DMS53 (cell line): Measurements from ENCODE around the gene ERV3-1.
"Not testable (repeated sequence)": the region's sequence is repeated elsewhere in the genome, so short reads cannot be mapped to it uniquely, and the experiment has no call there.

Experiments
- DNase-seq: peaks from one replicate; lab custom pipeline; 2025; lab: John Stamatoyannopoulos, UW

The ERV3-1 gene

DNA sequence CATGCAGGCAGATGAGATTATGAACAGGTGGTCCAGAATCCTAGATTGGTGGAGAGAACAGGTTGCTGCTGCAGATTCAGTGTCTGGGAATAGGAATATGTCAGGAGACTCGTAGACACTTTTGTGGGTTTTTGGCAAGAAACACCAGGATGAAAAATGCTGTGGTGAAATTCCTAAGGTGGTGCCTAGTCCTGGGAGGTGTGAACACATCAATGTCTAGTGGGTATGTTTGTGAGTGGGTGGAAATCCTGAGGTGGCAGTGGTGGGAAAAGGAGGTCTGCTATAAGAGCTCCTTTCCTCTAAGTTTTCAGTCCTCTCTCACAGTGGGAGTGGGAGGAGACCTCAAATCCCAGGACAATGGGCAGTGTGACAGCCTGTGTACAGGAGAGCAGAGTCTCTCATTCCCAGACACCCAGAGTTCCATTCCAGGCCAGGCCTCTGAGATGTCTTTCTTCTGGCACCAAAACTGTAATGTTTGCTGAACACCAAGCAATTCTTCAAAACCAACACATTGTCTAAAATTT lies 5.1 kb downstream of the ERV3-1 start:
- no peak for DNase-seq

DNA sequence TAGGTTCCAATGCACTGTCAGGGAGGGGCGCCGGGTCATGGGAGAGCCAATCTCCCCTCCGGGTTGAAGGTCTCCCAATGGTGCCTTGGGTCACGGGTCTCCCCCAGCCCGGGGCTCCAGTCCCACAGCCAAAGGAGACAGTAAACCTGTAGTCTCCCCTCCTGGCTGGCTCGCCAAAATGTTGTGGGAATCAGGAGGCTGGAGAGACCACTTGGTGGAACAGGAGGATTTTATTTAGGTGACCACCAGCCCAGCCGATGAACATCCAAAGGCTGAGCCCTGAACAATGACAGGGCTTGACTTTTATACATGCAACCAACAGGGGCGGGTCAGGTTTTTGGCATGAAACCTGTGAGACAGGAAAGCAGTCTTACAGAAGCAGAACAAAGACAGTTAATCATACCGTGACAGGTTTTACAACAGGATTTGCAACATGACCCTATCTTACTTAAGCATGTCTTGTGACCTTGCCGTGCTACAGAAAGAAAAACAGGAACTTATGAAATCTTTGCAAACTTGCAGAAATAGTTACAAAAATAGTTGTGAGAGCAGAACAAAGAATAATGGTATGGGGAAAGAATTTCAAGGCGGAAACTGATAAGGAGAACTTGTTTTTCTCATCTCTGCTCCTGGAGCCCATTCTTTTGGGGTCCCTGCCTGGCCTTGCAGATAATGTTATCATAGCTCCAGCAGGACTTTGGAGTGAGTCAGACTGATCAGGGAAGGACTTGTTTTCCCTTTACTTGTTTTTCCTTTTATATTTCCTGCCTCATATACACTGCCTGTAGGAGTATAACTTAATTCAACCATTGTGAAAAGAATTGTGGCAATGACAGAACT lies 7.1 kb downstream of the ERV3-1 start:
- peak; percentile 44 for DNase-seq

DNA sequence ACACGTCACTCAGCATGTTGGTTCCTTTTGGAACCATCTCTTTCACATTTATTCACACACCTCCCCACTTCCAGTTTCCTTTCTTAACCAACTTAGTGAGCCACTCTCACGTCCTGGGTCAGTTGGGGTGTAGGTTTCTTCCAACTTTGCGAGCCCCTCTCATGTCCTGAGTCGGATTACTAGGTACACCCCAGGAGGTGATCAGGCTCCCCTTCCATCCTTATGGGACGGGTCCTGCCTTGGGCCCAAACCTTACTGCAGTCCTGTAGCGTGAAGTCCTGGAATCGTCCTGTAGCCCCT lies 7.7 kb downstream of the ERV3-1 start:
- DNase-seq = no peak

DNA sequence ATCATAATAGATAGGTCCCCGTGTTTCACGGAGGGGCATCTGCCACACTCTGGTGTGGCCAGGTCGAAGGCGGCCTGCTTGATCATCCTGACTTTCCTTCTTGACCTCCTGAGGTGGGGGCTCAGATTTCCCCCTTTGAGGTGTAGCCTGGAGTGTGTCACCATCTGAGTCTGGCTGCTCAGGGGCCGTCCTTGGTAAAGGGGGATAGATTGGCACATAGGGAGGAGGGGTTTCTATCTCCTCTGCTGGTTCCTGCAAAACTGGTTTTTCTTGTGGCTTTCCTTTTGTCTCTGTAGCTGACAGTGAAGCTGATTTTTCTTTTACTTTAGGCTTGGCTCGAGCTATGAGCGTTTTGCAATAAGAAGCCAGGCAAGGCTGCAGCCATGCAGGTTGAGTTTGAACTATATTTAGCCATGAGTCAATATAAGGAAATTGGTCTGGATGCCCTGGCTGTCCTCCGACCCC lies 8.5 kb downstream of the ERV3-1 start:
- DNase-seq = peak; percentile 84

DNA sequence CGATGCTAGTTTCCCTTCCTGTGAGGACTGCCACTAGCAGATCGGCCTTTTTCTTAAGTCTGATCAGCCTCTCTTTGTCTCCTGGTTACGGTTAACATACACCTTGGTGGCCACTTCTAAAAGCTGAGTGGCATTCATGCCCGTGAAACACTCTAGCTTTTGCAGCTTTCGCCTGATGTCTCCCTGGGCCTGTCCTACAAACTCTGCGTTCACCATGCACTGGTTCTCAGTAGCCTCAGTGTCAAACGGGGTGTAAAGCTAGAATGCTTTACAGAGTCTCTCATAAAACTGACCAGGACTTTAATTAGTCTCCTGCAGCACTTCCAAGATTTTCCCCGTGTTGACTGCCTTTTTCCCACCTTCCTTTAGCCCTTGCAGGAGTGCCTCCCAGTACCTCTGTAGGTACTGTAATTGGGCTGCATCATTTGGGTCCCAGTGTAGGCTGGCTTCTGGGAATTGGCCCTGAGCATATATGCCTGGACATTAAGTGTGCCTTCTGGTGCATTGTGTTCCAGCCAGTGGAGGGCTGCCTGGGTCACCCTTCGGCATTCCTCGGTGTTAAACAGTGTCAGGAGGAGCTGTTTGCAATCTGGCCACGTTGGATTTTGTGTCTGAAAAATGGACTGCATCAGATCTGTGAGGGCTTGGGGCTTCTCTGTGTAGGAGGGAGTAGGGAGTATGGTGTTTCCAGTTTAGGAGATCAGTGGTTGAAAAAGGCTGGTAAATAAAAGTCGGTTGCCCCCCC lies 9.2 kb downstream of the ERV3-1 start:
- no peak for DNase-seq

DNA sequence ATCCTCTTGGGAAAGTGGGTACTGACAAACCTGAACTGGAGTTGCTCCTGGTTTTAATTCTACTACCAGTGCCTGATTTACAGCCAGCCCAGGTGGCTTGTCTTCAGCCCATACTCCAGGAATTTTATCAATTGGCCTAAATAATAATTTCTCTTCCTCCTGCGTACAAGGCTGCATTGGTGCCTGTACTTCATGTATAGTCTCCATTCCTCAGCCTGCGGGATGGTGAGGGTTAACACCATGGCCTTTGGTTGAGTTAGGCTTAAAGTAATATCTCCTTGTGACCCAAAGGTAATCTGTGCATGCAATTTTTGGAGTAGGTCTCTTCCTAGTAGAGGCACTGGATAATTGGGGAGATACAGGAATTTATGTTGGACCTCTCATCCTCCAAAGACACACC lies 10.2 kb downstream of the ERV3-1 start:
- DNase-seq = no peak

DNA sequence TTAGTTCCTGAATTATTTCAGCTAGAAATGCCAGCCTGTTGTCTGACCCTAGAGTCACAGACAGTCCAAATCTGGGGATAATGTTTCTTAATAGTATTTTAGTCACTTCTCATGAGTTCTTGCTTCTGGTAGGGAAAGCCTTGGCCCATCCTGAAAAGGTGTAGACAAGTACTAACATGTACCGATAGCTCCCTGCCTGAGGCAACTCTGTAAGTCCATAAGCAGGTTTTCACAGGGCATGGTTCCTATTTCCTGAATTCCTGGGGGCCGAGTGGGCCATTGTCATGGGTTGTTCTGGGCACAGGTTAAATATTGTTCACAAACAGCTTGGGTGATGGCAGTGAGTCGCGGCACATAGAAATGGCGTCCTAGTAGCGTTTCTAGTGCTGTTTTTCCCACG lies 12.6 kb downstream of the ERV3-1 start:
- DNase-seq = no peak

DNA sequence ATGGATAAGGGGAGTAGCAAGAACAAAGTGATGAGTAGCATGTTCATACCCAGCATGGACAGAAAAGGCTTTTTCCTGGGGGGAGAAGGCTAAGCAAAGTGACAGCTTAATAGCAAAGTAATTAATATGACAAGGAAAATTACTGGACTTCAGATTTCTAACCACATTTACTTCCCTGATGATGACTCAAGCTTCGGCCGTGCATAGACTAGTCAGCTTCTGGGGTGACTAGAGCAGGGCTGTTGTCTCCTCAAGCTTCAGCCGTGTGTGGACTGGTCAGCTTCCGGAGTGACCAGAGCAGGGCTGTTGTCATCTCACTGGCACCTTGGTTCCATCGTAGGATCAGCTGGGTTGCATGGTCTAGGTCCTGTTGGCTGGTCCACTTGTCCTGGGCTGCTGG lies 13.5 kb downstream of the ERV3-1 start:
- no peak for DNase-seq

DNA sequence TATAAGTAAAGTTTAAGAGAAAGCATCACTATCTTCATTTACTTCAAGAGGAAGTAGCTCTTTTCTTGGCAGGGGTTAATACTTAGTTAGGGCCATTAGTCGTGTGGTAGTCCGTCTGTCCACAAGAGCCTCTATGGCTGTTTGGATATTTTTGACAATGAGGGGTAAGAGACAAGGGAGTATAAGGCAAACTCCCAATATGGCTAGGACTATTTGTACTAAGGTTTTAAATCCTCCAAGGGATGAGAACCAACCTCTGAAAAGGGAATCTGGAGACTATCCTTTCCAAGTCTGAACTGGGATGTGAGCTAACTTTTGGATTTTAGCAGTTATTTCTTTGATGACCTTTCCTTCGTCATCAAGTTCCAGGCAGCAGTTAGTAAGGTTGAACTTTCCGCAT lies 15.6 kb downstream of the ERV3-1 start, which contains the start of gene ZNF117:
ZNF117 (minus strand) TSS at position 101 of the 400 bp plus-strand sequence.
- DNase-seq = no peak

DNA sequence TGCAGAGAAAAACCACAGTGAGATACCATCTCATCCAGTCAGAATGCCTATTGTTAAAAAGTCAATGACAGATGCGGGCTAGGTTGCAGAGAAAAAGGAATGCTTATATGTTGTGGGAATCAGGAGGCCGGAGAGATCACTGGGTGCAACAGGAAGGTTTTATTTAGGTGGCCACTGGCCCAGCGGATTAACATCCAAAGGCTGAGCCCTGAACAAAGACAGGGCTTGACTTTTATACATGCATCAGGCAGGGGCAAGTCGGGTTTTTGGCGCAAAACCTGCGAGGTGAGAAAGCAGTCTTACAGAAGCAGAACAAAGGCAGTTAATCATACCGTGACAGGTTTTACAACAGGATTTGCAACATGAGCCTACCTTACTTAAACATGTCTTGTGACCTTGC lies 16.3 kb downstream of the ERV3-1 start:
- peak; percentile 12 for DNase-seq

DNA sequence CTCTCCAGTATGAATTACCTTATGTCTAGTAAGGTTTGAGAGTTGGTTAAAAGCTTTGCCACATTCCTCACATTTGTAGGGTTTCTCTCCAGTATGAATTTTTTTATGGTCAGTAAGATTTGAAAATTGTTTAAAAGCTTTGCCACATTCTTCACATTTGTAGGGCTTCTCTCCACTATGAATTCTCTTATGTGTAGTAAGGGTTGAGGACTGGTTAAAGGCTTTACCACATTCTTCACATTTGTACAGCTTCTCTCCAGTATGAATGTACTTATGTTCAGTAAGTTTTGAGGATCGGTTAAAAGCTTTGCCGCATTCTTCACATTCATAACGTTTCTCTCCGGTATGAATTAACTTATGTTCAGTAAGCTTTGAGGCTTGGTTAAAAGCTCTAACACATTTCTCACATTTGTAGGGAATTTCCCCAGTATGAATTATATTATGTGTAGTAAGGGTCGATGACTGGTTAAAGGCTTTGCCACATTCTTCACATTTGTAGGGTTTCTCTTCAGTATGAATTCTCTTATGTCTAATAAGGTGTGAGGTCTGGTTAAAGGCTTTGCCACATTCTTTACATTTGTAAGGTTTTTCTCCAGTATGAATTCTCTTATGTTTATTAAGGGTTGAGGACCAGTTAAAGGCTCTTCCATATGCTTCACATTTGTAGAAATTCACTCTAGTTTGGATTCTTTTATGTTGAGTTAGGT lies 27.8 kb downstream of the ERV3-1 start:
- no peak for DNase-seq

DNA sequence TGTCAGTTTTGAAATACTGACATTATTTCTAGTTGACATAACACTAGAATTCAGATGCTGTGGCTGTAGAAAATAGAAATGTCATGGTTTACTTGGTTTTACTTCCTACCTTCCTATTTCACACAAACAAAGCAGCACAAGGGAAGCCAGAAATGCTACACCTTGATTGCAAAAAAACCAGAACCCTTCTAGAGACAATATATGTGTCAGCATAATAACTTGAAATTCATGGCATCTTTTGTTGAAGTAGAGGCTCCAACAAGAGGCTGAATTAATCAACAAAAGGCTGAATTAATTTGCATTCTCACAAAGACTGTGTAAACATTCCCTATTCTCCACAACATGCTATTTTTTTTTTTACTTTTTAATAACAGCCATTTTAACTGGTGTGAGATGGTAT lies 40.9 kb downstream of the ERV3-1 start:
- no peak for DNase-seq

DNA sequence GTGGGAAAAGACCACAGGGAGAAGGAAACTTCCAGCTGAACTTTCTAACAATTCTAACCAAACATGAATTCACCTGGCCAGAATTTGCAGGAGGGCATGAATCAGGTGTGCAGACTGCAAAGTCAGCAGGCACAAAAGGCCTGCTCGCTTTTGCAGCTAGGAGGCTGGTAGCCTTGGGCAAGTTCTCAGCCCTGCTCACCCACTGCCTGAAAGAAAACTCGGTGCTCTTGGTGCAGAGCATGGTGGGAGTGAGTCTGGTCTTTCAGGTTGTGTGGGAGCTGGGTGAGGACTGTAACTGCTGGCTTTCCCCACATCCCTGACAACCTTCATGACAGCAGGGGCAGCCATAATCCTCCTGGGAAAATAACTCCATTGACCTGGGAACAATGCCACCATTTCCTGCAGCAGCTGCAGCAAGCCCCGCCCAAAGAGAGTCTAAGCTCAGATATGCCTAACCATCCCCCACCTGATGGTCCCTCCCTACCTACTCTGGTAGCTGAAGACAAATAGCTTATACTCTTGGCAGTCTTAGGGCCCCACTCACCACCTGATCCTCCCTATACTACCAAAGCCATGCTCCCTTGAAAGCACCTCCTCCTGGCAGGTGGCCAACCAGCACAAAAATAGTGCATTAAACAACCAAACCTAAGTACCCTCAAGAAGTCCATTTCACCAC lies 47.3 kb downstream of the ERV3-1 start:
- DNase-seq = peak; percentile 96

DNA sequence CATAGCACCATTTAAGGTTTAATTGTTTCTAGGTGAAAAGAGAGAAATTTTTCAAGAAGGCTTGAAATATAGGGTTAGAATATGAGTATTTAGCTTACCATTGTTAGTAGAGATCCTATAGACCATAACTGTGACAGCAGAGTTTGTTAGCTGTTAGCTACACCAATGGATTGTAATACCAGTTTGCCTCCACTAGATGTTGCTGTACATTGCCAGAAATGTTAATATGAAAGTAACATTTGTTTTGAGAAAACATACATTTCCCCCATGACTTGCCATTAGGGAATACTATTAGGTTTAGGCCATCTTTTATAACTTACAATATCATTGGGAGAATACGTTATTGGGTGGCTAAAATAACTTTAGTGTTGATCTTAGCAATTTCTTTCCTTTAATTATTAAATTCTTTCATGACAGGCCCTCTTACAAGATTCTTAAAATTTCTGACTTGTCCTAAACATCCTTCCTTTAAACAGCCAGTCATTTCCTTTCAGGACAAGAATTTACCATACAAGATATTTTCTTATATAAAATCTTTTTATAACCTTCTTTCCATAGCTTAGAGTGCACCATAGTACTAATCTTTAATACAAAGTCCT lies 55.1 kb downstream of the ERV3-1 start:
- DNase-seq = peak; percentile 85

DNA sequence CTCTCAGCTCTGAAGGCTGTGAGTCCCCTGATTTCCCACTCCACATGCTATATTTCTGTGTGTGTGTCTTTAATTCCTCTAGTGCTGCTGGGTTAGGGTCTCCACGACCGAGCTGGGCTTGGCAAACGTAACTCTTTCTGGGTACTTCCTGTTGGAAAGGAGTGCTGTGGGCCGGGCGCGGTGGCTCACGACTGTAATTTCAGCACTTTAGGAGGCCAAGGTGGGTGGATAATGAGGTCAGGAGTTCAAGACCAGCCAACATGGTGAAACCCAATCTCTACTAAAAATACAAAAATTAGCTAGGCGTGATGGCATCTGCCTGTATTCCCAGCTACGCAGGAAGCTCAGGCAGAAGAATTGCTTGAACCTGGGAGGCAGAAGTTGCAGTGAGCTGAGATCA lies 55.8 kb downstream of the ERV3-1 start:
- not testable (repeated sequence) for DNase-seq

DNA sequence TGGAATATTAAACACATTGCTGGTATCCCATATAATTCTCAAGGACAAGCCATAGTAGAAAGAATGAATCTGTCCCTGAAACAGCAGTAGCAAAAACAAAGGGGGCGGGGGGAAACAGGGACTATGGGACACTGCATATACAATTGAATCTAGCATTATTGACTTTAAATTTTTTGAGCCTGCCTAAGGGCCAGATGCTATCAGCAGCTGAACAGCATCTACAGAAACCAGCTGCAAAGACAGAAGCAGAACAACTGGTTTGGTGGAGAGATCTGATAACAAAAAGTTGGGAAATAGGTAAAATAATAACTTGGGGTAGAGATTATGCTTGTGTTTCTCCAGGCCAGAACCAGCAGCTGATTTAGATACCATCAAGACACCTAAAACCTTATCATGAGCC lies 57.7 kb downstream of the ERV3-1 start:
- DNase-seq = not testable (repeated sequence)

DNA sequence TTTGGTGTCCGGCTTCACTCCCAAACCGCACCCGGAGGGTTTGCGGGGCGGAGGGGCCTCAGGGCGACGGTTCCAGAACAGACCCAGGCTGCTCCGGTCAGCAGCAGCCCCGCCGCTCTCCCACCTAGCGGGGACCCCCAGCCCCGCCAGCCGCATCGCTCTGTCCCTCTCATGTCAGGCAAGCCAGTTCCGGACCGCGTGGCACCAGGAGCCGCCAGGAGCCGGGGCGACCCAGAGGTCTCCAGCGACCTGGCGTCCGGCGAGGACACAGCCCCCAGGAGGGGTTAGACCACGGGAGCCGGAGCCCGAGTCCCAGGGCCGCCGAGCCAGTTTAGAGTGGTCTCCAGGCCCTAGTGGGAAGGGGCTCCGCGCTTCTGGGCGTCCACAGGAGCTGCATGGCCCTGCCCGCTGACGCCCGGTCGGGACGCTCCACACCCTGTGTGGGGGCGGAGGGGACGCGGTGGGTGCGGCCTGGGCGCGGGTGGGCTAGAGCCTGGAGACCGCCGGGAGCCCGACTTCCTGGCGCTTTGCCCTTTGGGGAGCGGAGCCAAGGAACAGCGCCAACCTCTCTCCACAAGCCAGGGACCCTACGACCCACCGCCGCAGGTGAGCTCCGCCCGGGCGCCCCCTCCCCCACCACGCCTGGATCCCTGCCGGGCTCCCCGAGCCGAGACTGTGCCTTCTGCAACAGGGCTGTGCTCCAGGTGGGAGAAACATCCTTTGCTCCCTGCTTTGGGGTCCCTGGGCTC lies 59.1 kb downstream of the ERV3-1 start:
- DNase-seq = peak; percentile 71

DNA sequence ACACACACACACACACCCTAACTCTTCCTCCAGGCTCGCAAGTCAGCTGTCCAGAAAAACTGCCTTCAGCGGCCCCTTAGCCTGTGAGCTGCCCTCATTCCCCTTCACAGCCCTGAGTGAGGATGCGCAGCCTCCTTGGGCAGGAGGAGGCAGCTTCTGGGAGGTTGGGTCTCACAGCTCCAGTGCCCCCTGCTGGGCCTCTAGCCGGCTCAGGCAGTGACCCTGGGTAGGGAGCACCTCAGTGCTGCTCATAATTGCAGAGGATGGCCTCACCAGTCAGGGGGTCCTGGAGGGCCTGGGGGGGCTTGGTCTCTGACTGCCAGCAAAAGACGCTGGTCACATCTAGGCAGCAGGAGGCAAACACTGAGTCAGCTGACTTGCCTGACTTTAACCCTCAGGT lies 59.7 kb downstream of the ERV3-1 start:
- peak; percentile 81 for DNase-seq

DNA sequence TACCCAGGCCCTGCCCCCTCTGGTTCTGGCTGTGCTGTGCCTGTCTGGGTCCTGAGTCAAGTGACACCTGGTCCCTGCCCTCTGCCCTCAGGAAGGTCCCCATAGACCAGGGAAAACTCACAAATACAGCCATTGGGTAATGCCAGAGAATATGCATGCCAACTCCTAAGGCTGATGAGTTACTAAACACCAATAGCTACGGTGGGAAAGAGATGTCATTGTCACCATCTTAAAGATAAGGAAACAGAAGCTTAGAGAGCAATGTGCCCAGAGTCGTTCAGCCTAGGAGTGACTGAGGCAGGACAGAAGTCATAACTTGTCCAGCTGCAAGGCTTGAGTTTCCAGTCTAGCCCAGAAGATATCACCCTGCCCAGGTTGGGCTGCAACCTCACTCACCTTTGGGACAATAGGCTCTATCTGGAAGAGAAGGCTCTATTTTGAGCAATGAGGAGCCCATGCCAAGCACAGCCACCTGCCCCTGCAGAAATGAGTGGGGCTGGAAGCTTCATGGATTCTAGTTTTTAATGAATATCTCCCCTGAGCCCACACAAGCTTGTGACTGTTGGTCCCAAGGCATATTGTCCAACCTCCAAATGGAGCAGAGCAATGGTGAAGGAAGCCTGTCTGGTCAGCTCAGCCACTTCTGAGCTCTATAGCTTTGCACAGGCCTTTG lies 60.8 kb downstream of the ERV3-1 start:
- no peak for DNase-seq
